GM18873 (cell line): ENCODE measurements around the gene PIAS3.

Source experiments
- ATAC-seq: cut with Tn5 transposase; IDR thresholded peaks from one replicate; pipeline ENCODE4 v1.9.1; 2021; ENCODE audit warnings: mild to moderate bottlenecking, moderate library complexity, moderate number of reproducible peaks; ENCODE audit not compliant: unreplicated experiment, low FRiP score

The PIAS3 gene

GRCh38 chr1:145858901-145859490 lies at the start of gene PIAS3:
Gene PIAS3, minus strand, starts transcription at chr1:145859081. Its CDS starts 91 bp downstream, at chr1:145858990.
- ATAC-seq, result peak; percentile 71

- ATAC-seq, result no peak
Observed at GRCh38 chr1:145908653-145909052, 49.8 kb upstream of the PIAS3 start.

- ATAC-seq, result no peak
Observed at GRCh38 chr1:145906954-145907753, 48.3 kb upstream of the PIAS3 start.

- no peak for ATAC-seq
Observed at GRCh38 chr1:145901312-145902021, 42.6 kb upstream of the PIAS3 start.

GRCh38 chr1:145898756-145899155 lies 39.9 kb upstream of the PIAS3 start:
- no peak for ATAC-seq

- no peak for ATAC-seq
Observed at GRCh38 chr1:145897969-145898368, 39.1 kb upstream of the PIAS3 start.

- ATAC-seq, result no peak
Observed at GRCh38 chr1:145895471-145895870, 36.6 kb upstream of the PIAS3 start.

- no peak for ATAC-seq
Observed at GRCh38 chr1:145893306-145894055, 34.6 kb upstream of the PIAS3 start.

GRCh38 chr1:145892486-145893087 lies 33.7 kb upstream of the PIAS3 start:
- no peak for ATAC-seq

GRCh38 chr1:145891587-145892485 lies 33.0 kb upstream of the PIAS3 start:
- no peak for ATAC-seq

GRCh38 chr1:145891143-145891542 lies 32.3 kb upstream of the PIAS3 start:
- no peak for ATAC-seq

GRCh38 chr1:145889722-145890121 lies 30.8 kb upstream of the PIAS3 start:
- ATAC-seq, result no peak

GRCh38 chr1:145887631-145888030 lies 28.8 kb upstream of the PIAS3 start:
- ATAC-seq, result no peak

- ATAC-seq, result no peak
Observed at GRCh38 chr1:145886816-145887215, 27.9 kb upstream of the PIAS3 start.

- ATAC-seq, result no peak
Observed at GRCh38 chr1:145886390-145886789, 27.5 kb upstream of the PIAS3 start.

GRCh38 chr1:145885738-145886287 lies 26.9 kb upstream of the PIAS3 start, which contains the start of gene ANKRD35:
Gene ANKRD35, minus strand, starts transcription at chr1:145885866. Its CDS starts 108 bp downstream, at chr1:145885758.
- ATAC-seq, result peak; percentile 89

GRCh38 chr1:145884675-145885074 lies 25.8 kb upstream of the PIAS3 start:
- no peak for ATAC-seq

- no peak for ATAC-seq
Observed at GRCh38 chr1:145879775-145880174, 20.9 kb upstream of the PIAS3 start.

GRCh38 chr1:145878724-145879123 lies 19.8 kb upstream of the PIAS3 start:
- no peak for ATAC-seq
